Measurements from ENCODE around the gene CALM3. TPM values are rescaled to one million over a fixed set of nuclear protein-coding genes. Genes with fewer than 3 reads are reported as not detected.

Gene CALM3
- 135 TPM for total RNA-seq (2013)
- polyA plus RNA-seq: 100 to 1,000 TPM; 165 to 240 (median 177) TPM
- polyA minus RNA-seq: 59.4 and 104 TPM in 2 replicates
- total RNA-seq: 10.2 to 87.9 (median 68.6) reads per million in 11 experiments

DNA sequence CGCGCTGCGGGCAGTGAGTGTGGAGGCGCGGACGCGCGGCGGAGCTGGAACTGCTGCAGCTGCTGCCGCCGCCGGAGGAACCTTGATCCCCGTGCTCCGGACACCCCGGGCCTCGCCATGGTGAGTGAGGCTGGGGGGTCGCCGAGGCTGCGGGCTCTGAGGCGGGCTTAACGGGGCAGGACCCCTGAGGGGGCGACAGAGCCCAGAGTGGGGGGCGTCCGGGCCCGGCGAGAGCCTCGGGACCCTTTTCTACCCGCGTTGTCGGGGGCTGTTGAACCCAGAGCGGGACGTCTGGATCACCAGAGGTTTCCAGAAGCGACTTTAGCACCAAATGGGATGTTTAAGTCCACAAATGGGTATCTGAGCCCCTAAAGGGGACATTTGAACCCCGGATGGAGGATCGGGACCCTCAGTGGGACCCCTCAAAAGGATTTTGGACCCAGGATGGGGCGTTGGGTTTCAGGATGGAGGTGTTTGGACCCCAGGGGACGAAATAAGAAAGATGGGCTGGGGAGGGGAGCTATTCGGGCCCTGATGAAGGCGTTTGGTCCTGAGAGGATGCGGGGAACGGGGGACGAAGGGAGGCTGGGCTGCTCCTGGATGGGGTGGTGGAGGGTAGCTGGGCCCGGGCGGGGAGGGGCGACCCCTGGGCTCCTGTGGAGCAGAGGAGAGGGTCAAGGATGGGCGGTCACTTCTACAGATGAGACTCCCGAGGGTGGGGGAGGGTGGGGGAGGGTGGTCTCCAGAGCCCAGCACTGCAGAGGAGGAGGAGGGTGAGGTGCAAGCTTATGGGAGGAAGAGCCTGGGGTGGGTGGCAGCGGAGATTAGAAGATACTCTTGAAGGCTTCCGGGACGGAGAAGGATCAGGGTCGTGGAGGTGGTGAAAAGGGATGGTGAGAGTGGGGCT lies at the start of gene CALM3:
Gene CALM3, plus strand, starts transcription at position 13 of the 907 bp plus-strand sequence. Its CDS starts 105 bp downstream, at position 118.
- Histone ChIP-seq H3K9me3 (replicated peaks in 1 of 2; ENCODE audit: control insufficient read depth in 1 of 2, insufficient read depth in 1 of 2, low read length in 2 of 2) (peaks cover 4 to 6% of the 10 kb centered on the region in 2 donors), H3K4me1 (ENCODE audit: control insufficient read depth in 1 of 2, insufficient read depth in 2 of 2, low read length in 2 of 2) (peaks cover 30 to 36% of the 10 kb centered on the region in 2 donors), H3K4me3 (replicated peaks in 1 of 3; ENCODE audit: low read depth in 2 of 3, low read length in 3 of 3) (peak within 1 kb of the TSS; percentile 90 to 99 (median 93)), H4K20me1 (ENCODE audit: insufficient read depth, low read length) (peaks cover 48% of the 10 kb centered on the region), H2AFZ (ENCODE audit: insufficient read depth, low read depth, low read length, poor library complexity, severe bottlenecking) (peak within 1 kb of the TSS; percentile 89), H3K9ac (ENCODE audit: insufficient read depth, low read length, poor library complexity, severe bottlenecking) (peak within 1 kb of the TSS; percentile 98), H3K27me3 (ENCODE audit: control insufficient read depth in 2 of 2, insufficient read depth in 2 of 2, low read length in 2 of 2) (no peaks in the 10 kb centered on the region), H3K79me2 (ENCODE audit: insufficient read depth, low read length) (peaks cover 52% of the 10 kb centered on the region), H3K36me3 (replicated peaks in 1 of 2; ENCODE audit: control insufficient read depth in 1 of 2, insufficient read depth in 2 of 2, low read length in 2 of 2) (peaks cover 12 to 18% of the 10 kb centered on the region in 2 donors), H3K27ac (ENCODE audit: low read depth in 1 of 2, low read length in 2 of 2) (peak within 1 kb of the TSS; percentile 99 to 100), H3K4me2 (replicated peaks; ENCODE audit: extremely low read depth, low read length, poor library complexity, severe bottlenecking) (peak within 1 kb of the TSS; percentile 88)
- Mint-ChIP-seq H3K9me3 (peaks cover 4 to 18% (median 15%) of the 10 kb centered on the region in 7 donors), H3K4me1 (peaks cover 39% of the 10 kb centered on the region), H3K27ac (peak within 1 kb of the TSS; percentile 100), H3K4me3 (peak within 1 kb of the TSS; percentile 95 to 97), H3K36me3 (peaks cover 21 to 25% of the 10 kb centered on the region in 2 donors), H3K27me3 (ENCODE audit: low read depth in 3 of 3) (peaks cover 4 to 11% (median 5%) of the 10 kb centered on the region in 3 donors)
- under 1% methylated on average over 51 of the region's 51 CpGs for WGBS (ENCODE audit: insufficient coverage)
- DNase-seq: no peak
- intact Hi-C loops (cut with micrococcal nuclease): loop anchor here in 1 of 2 donors (10.0 kb wide), 1 partner anchor 47 kb away; no protein-coding TSS in a partner anchor
- TF ChIP-seq, protein P1, sequence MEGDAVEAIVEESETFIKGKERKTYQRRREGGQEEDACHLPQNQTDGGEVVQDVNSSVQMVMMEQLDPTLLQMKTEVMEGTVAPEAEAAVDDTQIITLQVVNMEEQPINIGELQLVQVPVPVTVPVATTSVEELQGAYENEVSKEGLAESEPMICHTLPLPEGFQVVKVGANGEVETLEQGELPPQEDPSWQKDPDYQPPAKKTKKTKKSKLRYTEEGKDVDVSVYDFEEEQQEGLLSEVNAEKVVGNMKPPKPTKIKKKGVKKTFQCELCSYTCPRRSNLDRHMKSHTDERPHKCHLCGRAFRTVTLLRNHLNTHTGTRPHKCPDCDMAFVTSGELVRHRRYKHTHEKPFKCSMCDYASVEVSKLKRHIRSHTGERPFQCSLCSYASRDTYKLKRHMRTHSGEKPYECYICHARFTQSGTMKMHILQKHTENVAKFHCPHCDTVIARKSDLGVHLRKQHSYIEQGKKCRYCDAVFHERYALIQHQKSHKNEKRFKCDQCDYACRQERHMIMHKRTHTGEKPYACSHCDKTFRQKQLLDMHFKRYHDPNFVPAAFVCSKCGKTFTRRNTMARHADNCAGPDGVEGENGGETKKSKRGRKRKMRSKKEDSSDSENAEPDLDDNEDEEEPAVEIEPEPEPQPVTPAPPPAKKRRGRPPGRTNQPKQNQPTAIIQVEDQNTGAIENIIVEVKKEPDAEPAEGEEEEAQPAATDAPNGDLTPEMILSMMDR (IDR thresholded peaks at IDR 0.05): no peak

DNA sequence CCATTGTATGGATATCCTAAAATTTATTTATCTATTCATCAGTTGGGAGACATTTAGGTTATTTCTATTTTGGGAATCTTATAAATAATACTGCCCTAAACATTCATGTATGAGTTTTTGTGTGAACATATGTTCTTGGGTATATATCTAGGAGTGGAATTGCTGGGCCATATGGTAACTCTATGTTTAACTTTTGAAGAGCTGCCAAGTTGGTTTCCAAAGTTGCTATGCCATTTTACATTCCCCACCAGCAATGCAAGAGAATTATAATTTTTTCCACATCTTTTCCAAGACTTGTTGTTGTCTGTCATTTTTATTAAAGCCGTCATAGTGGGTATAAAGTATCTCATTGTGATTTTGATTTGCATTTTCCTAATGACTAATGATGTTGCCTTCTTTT lies 48.2 kb upstream of the CALM3 start:
- Mint-ChIP-seq H3K27ac (no peak overlapping the region), H3K4me3 (no peak overlapping the region), H3K9me3 (peaks cover 7 to 20% (median 15%) of the 10 kb centered on the region in 7 donors), H3K36me3 (no peaks in the 10 kb centered on the region), H3K4me1 (peaks cover 41% of the 10 kb centered on the region), H3K27me3 (ENCODE audit: low read depth in 3 of 3) (peaks cover 0 to 2% (median 0%) of the 10 kb centered on the region in 3 donors)
- intact Hi-C loops (cut with micrococcal nuclease): loop anchor here in 1 of 2 donors (10.0 kb wide), 1 partner anchor 52 kb away; the partner anchor contains the start of gene CALM3
- DNase-seq: no peak
- H3K4me3 ChIP-seq (replicated peaks in 1 of 3; ENCODE audit: low read depth in 2 of 3, low read length in 3 of 3): no peak overlapping the region
- no peak overlapping the region for H3K4me2 ChIP-seq (replicated peaks; ENCODE audit: extremely low read depth, low read length, poor library complexity, severe bottlenecking)
- no peaks in the 10 kb centered on the region for H3K27me3 ChIP-seq (ENCODE audit: control insufficient read depth in 2 of 2, insufficient read depth in 2 of 2, low read length in 2 of 2)
- TF ChIP-seq, protein P1 (IDR thresholded peaks at IDR 0.05): no peak
- H3K9me3 ChIP-seq (replicated peaks in 1 of 2; ENCODE audit: control insufficient read depth in 1 of 2, insufficient read depth in 1 of 2, low read length in 2 of 2): peaks cover 0 to 6% of the 10 kb centered on the region in 2 donors
- no peak overlapping the region for H3K9ac ChIP-seq (ENCODE audit: insufficient read depth, low read length, poor library complexity, severe bottlenecking)
- no peak overlapping the region for H3K27ac ChIP-seq (ENCODE audit: low read depth in 1 of 2, low read length in 2 of 2)
- H3K79me2 ChIP-seq (ENCODE audit: insufficient read depth, low read length): no peaks in the 10 kb centered on the region
- WGBS (ENCODE audit: insufficient coverage): no CpG with 5 or more reads among the region's 1 CpG
- H3K36me3 ChIP-seq (replicated peaks in 1 of 2; ENCODE audit: control insufficient read depth in 1 of 2, insufficient read depth in 2 of 2, low read length in 2 of 2): no peaks in the 10 kb centered on the region
- peaks cover 35 to 48% of the 10 kb centered on the region in 2 donors for H3K4me1 ChIP-seq (ENCODE audit: control insufficient read depth in 1 of 2, insufficient read depth in 2 of 2, low read length in 2 of 2)
- H4K20me1 ChIP-seq (ENCODE audit: insufficient read depth, low read length): no peaks in the 10 kb centered on the region
- H2AFZ ChIP-seq (ENCODE audit: insufficient read depth, low read depth, low read length, poor library complexity, severe bottlenecking): no peak overlapping the region

Data from CD14-positive monocyte (primary cell).